ENCODE measurements around the gene EFCAB14. TPM values are rescaled to one million over a fixed set of nuclear protein-coding genes. Genes with fewer than 3 reads are reported as not detected.

EFCAB14 gene
- total RNA-seq, result 12.3 and 19.4 TPM in 2 replicates

GRCh38 chr1:46718727-46719622, at the start of gene EFCAB14:
Gene EFCAB14, minus strand, starts transcription at chr1:46719114. Its CDS starts 1,027 bp downstream, at chr1:46718087.

DNA sequence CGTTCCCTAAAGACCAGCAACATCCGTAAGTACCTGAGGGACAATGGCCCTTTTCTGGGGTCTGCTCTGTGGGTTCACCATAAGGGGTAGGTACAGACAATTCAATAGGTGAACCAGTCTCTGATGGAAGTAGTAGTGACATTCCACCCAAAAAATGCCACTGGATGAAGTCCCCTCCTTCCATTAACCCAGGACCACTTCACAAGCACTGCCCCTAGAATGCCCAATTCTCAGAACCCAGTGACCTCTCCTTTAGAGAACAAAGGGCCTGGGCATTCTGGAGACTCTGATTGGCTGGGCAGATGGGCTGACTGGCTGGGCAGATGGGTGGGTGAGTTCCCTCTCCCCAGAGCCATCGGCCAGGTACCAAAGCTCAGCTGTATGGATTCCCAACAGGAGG, 47.4 kb downstream of the EFCAB14 start, which contains the start of gene TEX38:
TSS of gene TEX38 (plus strand) at position 301 of the 400 bp plus-strand sequence. CDS start at position 382, 81 bp downstream.

DNA sequence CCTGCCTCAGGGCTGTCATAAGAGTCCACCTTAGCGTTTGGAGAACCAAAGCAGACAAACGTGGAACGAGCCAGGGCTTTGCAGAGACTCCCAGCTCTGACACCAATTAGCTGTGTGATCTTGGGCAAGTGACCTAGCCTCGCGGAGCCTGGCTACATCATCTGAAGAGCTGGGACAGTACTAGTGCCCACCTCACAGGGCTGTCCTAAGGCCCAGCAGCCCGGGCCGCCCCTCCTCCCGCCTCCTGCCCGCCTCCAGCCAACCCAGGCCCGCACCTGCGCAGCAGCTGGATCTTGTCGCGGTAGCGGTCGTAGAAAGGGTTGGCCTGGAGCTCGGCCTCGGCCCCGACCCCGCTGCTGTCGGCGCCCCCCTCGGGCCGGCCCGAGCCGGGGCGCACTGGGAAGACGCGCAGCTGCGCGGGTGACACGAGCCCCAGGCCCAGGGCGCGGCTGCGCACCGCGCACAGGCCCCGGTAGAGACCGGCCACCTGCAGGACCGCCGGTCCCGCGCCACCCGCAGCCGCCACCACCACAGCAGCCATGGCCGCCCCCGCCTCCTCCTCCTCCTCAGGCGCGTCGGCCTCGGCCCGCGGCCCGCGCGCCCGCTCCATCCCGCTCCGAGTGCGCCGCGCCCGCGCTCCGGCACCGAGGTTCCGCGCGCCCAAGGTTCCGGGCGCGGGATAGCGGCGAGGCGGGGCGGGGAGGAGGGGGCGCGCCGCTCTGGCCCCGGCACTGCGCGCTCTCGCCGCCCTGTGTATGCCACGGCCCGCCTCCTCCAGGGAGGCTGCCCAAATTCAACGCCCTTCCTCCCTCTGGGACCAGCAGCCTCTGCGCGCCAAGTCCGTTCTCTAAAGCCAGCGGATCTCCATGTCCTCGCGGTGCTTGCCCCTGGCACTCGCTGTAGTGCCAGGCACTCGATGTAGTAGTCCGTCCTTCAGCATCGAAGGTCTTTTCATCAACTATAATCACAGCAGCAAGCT, 50.8 kb downstream of the EFCAB14 start, which contains the start of gene ATPAF1:
TSS of gene ATPAF1 (minus strand) at position 583 of the 979 bp plus-strand sequence. CDS start at position 541, 42 bp downstream.

Other genes with a start within 250 kb of the EFCAB14 start
- gene DMBX1, start 229.3 kb downstream of the EFCAB14 start, total RNA-seq, result not detected in 2 replicates
- gene KNCN, start 167.5 kb downstream of the EFCAB14 start, total RNA-seq, result not detected in 2 replicates
- 16.9 and 20.6 TPM in 2 replicates for gene MKNK1, start 114.8 kb downstream of the EFCAB14 start, total RNA-seq
- 9.1 and 12.5 TPM in 2 replicates for gene MOB3C, start 102.3 kb downstream of the EFCAB14 start, total RNA-seq
- gene ATPAF1, start 50.8 kb downstream of the EFCAB14 start, total RNA-seq, result 41.0 and 45.9 TPM in 2 replicates
- not detected in 2 replicates for gene TEX38, start 47.3 kb downstream of the EFCAB14 start, total RNA-seq
- not detected in 2 replicates for gene CYP4B1, start 79.9 kb upstream of the EFCAB14 start, total RNA-seq
- not detected in 2 replicates for gene CYP4A11, start 222.4 kb upstream of the EFCAB14 start, total RNA-seq